Neural progenitor cell (in vitro differentiated cells): ENCODE results near the gene UBR4.

Experiments
- CTCF ChIP-seq: fragments of 200-600 bp; sonication (generic); IDR thresholded peaks from 2 replicates; pipeline ENCODE4 v1.5.1; 2017; ENCODE audit warnings: antibody characterized with exemption, mild to moderate bottlenecking
- EZH2 ChIP-seq: fragments of 200-600 bp; sonication (generic); IDR thresholded peaks from 2 replicates; pipeline ENCODE4 v1.6.1; 2017; ENCODE audit warnings: antibody characterized with exemption, mild to moderate bottlenecking, moderate library complexity

GRCh38 chr1:19081218-19081893, 128.7 kb downstream of the UBR4 start:
- no peak for TF ChIP-seq CTCF
- no peak for TF ChIP-seq EZH2
